ENCODE data around the gene DIPK1B. TPM values are rescaled to one million over a fixed set of nuclear protein-coding genes. Genes with fewer than 3 reads are reported as not detected.

The DIPK1B gene
- total and polyA plus RNA-seq, 12 donors: 15.7 to 37.9 (median 18.3) TPM

DNA sequence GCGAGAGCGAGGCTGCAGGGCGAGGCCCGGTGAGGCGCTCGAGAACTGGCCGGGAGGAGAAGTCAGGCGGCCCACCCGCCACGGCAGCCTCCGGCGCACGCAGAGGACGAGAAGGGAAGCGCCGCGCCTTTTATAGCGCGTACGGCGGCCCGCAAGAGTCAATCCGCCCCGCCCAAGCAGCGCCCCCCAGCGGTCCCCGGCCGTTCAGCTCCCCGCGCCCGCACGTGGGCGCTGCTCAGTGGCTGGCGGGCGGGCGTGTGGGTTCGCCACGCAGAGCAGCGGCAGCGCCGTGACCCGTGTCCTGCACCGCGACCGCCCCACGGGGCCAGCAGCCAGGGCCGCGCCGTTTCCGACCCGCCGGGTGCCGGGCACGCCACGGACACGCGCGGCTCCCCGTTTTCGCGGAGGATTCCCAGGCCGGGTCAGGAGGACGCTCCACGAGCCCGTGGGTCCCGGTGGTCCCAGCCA is 15.7 kb downstream of the DIPK1B start:
- Histone ChIP-seq H3K27ac (peak overlapping the region; percentile 25 to 92 (median 85)), H3K4me3 (peak overlapping the region; percentile 63 to 98 (median 82)), H3K9me3 (no peaks in the 10 kb centered on the region), H3K36me3 (peaks cover 3 to 40% (median 19%) of the 10 kb centered on the region in 9 donors), H3K4me1 (peaks cover 16 to 54% (median 47%) of the 10 kb centered on the region in 9 donors), H3K27me3 (no peaks in the 10 kb centered on the region)
- intact Hi-C loops (cut with DNase I): loop anchor here in 3 of 10 donors (1.0 to 5.0 kb wide), 2 partner anchors 41 to 42 kb away; partner anchors contain the start of gene AGPAT2 (in 2 of the 3)
- WGBS, 2 donors: 0% methylated on average over 60 to 66 of the region's 66 CpGs
- peak; percentile 68 to 92 (median 79) for ATAC-seq
- TF ChIP-seq, protein P1, sequence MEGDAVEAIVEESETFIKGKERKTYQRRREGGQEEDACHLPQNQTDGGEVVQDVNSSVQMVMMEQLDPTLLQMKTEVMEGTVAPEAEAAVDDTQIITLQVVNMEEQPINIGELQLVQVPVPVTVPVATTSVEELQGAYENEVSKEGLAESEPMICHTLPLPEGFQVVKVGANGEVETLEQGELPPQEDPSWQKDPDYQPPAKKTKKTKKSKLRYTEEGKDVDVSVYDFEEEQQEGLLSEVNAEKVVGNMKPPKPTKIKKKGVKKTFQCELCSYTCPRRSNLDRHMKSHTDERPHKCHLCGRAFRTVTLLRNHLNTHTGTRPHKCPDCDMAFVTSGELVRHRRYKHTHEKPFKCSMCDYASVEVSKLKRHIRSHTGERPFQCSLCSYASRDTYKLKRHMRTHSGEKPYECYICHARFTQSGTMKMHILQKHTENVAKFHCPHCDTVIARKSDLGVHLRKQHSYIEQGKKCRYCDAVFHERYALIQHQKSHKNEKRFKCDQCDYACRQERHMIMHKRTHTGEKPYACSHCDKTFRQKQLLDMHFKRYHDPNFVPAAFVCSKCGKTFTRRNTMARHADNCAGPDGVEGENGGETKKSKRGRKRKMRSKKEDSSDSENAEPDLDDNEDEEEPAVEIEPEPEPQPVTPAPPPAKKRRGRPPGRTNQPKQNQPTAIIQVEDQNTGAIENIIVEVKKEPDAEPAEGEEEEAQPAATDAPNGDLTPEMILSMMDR (IDR thresholded peaks at IDR 0.05): peak; percentile 81 to 98 (median 94)
- DNase-seq: peak; percentile 92 to 94

DNA sequence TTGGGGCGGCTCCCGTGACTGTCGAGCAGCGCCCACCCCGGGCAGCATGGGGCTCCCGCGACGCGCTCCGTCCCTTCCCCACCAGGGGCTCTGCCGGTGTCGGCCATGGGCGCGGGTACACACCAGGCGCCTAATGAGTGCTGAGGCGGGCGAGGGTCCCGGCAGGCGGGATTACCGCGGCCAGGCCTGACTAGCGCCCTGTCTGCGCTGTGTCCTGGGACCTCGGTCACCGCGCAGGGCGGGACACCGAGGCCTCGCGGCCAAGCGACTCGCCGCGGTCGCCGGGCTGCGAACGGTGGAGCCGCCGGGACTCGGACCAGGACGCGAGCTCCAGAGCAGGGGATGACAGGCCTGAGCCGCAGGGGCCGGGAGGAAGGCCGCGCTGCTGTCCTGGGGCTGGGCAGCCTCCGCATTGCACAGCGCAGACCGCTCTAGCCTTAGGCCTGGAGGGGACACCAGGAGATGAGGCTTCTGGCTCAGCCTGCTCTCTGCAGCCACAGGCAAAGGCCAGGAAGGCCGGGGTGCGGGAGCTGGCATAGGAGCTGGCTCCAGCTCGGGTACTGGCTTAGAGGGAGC is 16.3 kb downstream of the DIPK1B start:
- WGBS, 2 donors: 3% methylated on average over 50 to 53 of the region's 53 CpGs
- peak in 1 of 2 donors; percentile 49 for DNase-seq

DNA sequence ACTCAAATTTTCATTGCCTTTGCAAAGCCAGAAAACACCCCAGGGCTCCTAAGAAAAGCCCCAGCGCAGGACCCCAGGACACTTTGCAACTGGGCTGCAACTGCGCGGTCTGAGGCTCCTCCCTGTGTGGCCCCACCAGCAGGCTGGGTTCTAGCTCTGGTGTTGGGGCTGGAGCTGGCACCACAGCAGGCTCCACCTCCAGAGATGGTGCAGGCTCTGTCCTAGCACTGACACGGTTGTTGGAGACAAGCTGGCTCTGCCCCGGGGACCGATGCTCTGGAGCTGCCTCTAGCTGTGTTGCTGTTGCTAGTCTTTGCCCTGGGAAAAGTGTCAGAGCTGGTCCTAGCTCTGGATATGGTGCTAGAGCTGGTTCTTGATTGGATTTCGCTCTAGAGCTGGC is 16.8 kb downstream of the DIPK1B start:
- Histone ChIP-seq H3K4me3 (peak overlapping the region; percentile 63 to 98 (median 82)), H3K27me3 (no peaks in the 10 kb centered on the region), H3K9me3 (no peaks in the 10 kb centered on the region), H3K27ac (peak overlapping the region in 5 of 10 donors; percentile 83 to 89 (median 85)), H3K4me1 (peaks cover 16 to 48% (median 41%) of the 10 kb centered on the region in 9 donors), H3K36me3 (peaks cover 0 to 30% (median 10%) of the 10 kb centered on the region in 9 donors)
- TF ChIP-seq, protein P1 (IDR thresholded peaks at IDR 0.05): no peak
- ATAC-seq: peak in 1 of 8 donors; percentile 15
- intact Hi-C loops (cut with DNase I): loop anchor here in 2 of 10 donors (5.0 kb wide), 1 partner anchor 42 kb away; the partner anchor contains the start of gene AGPAT2 (in 2 of the 2)
- 75 to 87% methylated on average over 7 of the region's 7 CpGs for WGBS, 2 donors
- DNase-seq: no peak

More for the DNA sequence above, 16.3 kb downstream of the DIPK1B start:
- peak; percentile 17 to 53 (median 38) for ATAC-seq
- H3K36me3 ChIP-seq: peaks cover under 1 to 35% (median 14%) of the 10 kb centered on the region in 9 donors
- H3K4me1 ChIP-seq: peaks cover 16 to 52% (median 42%) of the 10 kb centered on the region in 9 donors
- TF ChIP-seq, protein P1 (IDR thresholded peaks at IDR 0.05): no peak
- no peaks in the 10 kb centered on the region for H3K27me3 ChIP-seq
- intact Hi-C loops (cut with DNase I): loop anchor here in 3 of 10 donors (1.0 to 5.0 kb wide), 2 partner anchors 41 to 42 kb away; partner anchors contain the start of gene AGPAT2 (in 2 of the 3)
- H3K27ac ChIP-seq: peak overlapping the region in 9 of 10 donors; percentile 81 to 92 (median 85)
- peak overlapping the region; percentile 63 to 98 (median 82) for H3K4me3 ChIP-seq
- no peaks in the 10 kb centered on the region for H3K9me3 ChIP-seq

DNA sequence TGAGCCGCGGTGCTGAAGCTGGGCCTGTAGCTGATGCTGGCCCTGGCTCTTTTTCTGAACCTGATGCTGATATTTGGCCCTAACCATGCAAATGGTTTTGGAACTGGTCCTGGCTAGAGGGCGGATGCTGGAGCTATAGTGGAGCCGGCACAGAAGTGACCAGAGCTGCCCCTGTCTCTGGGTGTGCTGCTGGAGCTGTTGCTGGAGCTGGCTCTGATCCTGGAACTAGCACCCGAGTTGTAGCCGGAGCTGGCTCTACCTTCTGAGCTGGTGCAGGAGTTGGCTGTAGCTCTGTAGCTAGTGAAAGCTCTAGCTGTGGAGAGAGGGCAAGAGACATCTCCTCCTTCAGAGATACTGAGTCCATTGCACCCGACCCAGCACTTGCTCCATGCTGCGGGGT is 17.6 kb downstream of the DIPK1B start:
- Histone ChIP-seq H3K4me1 (peaks cover 16 to 42% (median 37%) of the 10 kb centered on the region in 9 donors), H3K9me3 (no peaks in the 10 kb centered on the region), H3K27ac (no peak overlapping the region), H3K27me3 (no peaks in the 10 kb centered on the region), H3K36me3 (peaks cover 0 to 22% (median 4%) of the 10 kb centered on the region in 9 donors), H3K4me3 (no peak overlapping the region)
- DNase-seq (peak in 1 of 2 donors; percentile 4), ATAC-seq (no peak)
- intact Hi-C loops (cut with DNase I): loop anchor here in 2 of 10 donors (5.0 kb wide), 1 partner anchor 43 kb away; the partner anchor contains the start of gene AGPAT2 (in 2 of the 2)
- 91 to 92% methylated on average over 8 of the region's 8 CpGs for whole genome bisulfite sequencing, 2 donors
- TF ChIP-seq, protein P1 (IDR thresholded peaks at IDR 0.05): no peak
